Prostate gland (tissue), 2 donors: Measurements from ENCODE around the gene ELP6. TPM values are rescaled to one million over a fixed set of nuclear protein-coding genes. Genes with fewer than 3 reads are reported as not detected.
"Not testable (repeated sequence)": the region's sequence is repeated elsewhere in the genome, so short reads cannot be mapped to it uniquely, and the experiment has no call there.

Experiments
- DNase-seq: peaks from one replicate; pipeline ENCODE4 v3.0.0-alpha.2; 2019; ENCODE audit warnings: low spot score
- H3K27ac ChIP-seq, 2 donors: fragments of 200-600 bp; sonication (generic); 2 replicates each; pipeline ENCODE4 v1.5.1; 2017 to 2019
- H3K27me3 ChIP-seq: fragments of 200-600 bp; sonication (generic); replicated peaks from 2 replicates; pipeline ENCODE4 v1.5.1; 2019; ENCODE audit not compliant: insufficient read depth
- H3K36me3 ChIP-seq, 2 donors: fragments of 200-600 bp; sonication (generic); 1 replicate in 1 of 2; 2 replicates in 1 of 2; pipeline versions ENCODE4 v1.5.1 to v1.8.1; 2017 to 2019
- H3K4me1 ChIP-seq: fragments of 200-600 bp; sonication (generic); replicated peaks from 2 replicates; pipeline ENCODE4 v1.5.1; 2019
- H3K4me3 ChIP-seq, 2 donors: fragments of 200-600 bp; sonication (generic); 2 replicates each; pipeline ENCODE4 v1.5.1; 2017 to 2019
- H3K9me3 ChIP-seq: fragments of 200-600 bp; sonication (generic); 2 replicates; pipeline ENCODE4 v1.5.1; 2017
- POLR2A ChIP-seq: fragments of 450-650 bp; IDR thresholded peaks from one replicate; pipeline ENCODE4 v1.6.1; 2016; ENCODE audit warnings: antibody characterized with exemption, mild to moderate bottlenecking
- POLR2AphosphoS5 ChIP-seq: sonication (generic); formaldehyde crosslinking; IDR thresholded peaks from one replicate; pipeline ENCODE4 v1.6.1; 2017; ENCODE audit warnings: antibody characterized with exemption
- WGBS: methylation state at CpG from one replicate; pipeline ENCODE4 v1.1.5; 2018; 5-methylcytosine and 5-hydroxymethylcytosine counted together
- intact Hi-C: fragments of 100-400 bp; cut with DNase I; formaldehyde crosslinking; loops from one replicate; pipeline ENCODE4 v1.14.2; 2022
- total RNA-seq, 2 donors: library from RNA; depleted of rRNA; stranded (reverse); fragments of >200 nt; gene quantifications; one replicate each; pipeline ENCODE4 v1.1.0, GENCODE V29; 2016
- TF ChIP-seq, protein P1 (sequence below), 4 experiments: fragments of 200-600 bp in 2 of 4; fragments of 450-650 bp in 2 of 4; sonication (generic) in 2 of 4; IDR thresholded peaks; 1 replicate in 3 of 4; 2 replicates in 1 of 4; pipeline ENCODE4 v1.5.1; 2016 to 2019; ENCODE audit warnings: antibody characterized with exemption in 4 of 4, mild to moderate bottlenecking in 2 of 4, moderate library complexity in 2 of 4

Gene ELP6
- total RNA-seq, 2 donors from 2014 or later = 34.7 to 45.8 TPM

DNA sequence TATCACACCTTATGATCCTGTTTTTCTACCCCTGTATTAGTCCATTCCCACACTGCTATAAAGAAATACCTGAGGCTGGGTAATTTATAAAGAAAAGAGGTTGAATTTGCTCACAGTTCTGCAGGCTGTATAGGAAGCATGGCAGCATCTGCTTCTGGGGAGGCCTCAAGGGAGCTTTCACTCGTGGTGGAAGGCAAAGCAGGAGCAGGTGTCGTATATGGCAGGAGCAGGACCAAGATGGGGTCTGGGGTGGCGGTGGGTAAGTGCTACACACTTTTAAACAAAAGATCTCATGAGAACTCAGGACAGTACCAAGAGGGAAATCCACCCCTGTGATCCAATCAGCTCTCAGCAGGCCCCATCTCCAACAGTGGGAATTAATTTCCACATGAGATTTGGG is 22.3 kb downstream of the ELP6 start:
- WGBS = 90% methylated on average over 3 of the region's 3 CpGs
- TF ChIP-seq, protein P1, sequence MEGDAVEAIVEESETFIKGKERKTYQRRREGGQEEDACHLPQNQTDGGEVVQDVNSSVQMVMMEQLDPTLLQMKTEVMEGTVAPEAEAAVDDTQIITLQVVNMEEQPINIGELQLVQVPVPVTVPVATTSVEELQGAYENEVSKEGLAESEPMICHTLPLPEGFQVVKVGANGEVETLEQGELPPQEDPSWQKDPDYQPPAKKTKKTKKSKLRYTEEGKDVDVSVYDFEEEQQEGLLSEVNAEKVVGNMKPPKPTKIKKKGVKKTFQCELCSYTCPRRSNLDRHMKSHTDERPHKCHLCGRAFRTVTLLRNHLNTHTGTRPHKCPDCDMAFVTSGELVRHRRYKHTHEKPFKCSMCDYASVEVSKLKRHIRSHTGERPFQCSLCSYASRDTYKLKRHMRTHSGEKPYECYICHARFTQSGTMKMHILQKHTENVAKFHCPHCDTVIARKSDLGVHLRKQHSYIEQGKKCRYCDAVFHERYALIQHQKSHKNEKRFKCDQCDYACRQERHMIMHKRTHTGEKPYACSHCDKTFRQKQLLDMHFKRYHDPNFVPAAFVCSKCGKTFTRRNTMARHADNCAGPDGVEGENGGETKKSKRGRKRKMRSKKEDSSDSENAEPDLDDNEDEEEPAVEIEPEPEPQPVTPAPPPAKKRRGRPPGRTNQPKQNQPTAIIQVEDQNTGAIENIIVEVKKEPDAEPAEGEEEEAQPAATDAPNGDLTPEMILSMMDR (IDR thresholded peaks at IDR 0.05) = no peak
- TF ChIP-seq POLR2AphosphoS5 (no peak), POLR2A (no peak)

DNA sequence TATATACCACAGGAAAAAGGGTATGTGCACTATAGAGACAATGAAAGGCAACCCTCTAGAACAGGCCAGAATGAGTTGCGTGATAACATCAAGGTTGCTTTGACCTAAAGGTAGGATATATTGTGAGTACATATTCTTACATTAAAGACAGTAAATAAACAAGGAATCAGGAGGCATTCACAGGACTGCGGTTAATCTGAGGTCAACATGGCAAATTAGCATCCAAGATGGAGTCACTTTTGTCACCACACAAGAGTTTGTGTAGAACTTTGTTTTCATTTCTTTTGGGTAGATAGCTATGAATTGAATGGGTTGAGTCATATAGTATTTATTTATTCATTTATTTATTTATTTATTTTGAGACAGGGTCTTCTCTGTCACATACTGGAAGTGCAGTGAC is 26.2 kb downstream of the ELP6 start:
- 97% methylated on average over 2 of the region's 2 CpGs for WGBS
- DNase-seq = no peak

More for the DNA sequence above, 22.3 kb downstream of the ELP6 start:
- Histone ChIP-seq H3K4me1 (no peaks in the 10 kb centered on the region), H3K9me3 (no peaks in the 10 kb centered on the region), H3K4me3 (no peak overlapping the region), H3K27me3 (no peaks in the 10 kb centered on the region), H3K27ac (no peak overlapping the region), H3K36me3 (no peaks in the 10 kb centered on the region)
- no peak for DNase-seq
- intact Hi-C loops = no loop called here

DNA sequence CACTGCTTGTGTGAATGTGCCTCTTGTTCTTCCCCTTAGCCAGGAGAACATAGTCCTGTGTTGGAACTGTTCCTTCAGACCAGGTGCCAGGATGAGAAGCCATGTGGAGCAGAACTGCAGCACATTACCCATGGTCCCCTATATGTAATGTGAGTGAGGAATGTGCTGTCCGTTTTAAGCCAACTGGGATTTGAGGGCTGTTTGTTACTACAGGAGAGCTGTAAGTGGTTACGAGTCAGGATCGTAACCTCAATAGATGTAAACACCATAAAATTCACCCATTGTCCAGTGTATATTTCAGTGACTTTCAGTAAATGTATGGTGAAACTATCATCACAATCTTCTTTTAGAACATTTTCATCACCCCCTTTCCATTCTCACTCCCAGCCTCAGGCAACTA is 27.7 kb downstream of the ELP6 start:
- H3K4me1 ChIP-seq = no peaks in the 10 kb centered on the region
- H3K27me3 ChIP-seq = no peaks in the 10 kb centered on the region
- H3K27ac ChIP-seq = no peak overlapping the region
- DNase-seq = no peak
- H3K36me3 ChIP-seq = no peaks in the 10 kb centered on the region
- WGBS = 51% methylated on average over 3 of the region's 3 CpGs
- intact Hi-C loops = no loop called here
- no peak overlapping the region for H3K4me3 ChIP-seq
- no peaks in the 10 kb centered on the region for H3K9me3 ChIP-seq
- TF ChIP-seq, protein P1 (IDR thresholded peaks at IDR 0.05) = no peak
- TF ChIP-seq POLR2A (no peak), POLR2AphosphoS5 (no peak)

More for the DNA sequence above, 26.2 kb downstream of the ELP6 start:
- TF ChIP-seq POLR2A (no peak), POLR2AphosphoS5 (no peak)
- TF ChIP-seq, protein P1 (IDR thresholded peaks at IDR 0.05) = no peak
- Histone ChIP-seq H3K27me3 (no peaks in the 10 kb centered on the region), H3K4me3 (no peak overlapping the region), H3K4me1 (no peaks in the 10 kb centered on the region), H3K9me3 (no peaks in the 10 kb centered on the region), H3K36me3 (no peaks in the 10 kb centered on the region), H3K27ac (no peak overlapping the region)
- intact Hi-C loops = no loop called here

DNA sequence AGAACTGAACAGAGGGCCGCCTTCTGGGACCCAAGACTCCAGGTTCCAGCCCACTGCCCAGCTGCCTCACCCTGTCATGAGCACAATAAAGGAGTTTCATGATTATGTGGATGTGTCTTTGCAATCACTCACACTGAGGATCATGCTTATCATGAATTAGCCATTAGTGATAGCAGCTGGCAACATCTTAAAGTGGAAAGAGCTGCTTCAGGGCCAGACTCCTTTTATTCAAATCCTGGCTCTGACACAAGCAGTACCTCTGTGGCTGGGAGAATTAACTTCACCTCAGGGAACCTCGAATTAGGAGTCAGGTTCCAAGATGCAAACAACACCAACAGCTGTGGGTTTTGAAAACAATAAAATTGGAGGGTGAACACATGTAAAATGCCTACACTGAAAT is 31.1 kb downstream of the ELP6 start:
- no peak overlapping the region for H3K27ac ChIP-seq
- intact Hi-C loops = no loop called here
- H3K36me3 ChIP-seq = no peaks in the 10 kb centered on the region
- no peaks in the 10 kb centered on the region for H3K9me3 ChIP-seq
- 65% methylated on average over 2 of the region's 2 CpGs for WGBS
- TF ChIP-seq, protein P1 (IDR thresholded peaks at IDR 0.05) = no peak
- TF ChIP-seq POLR2A (no peak), POLR2AphosphoS5 (no peak)
- no peak for DNase-seq
- H3K4me1 ChIP-seq = no peaks in the 10 kb centered on the region
- no peaks in the 10 kb centered on the region for H3K27me3 ChIP-seq
- H3K4me3 ChIP-seq = no peak overlapping the region

DNA sequence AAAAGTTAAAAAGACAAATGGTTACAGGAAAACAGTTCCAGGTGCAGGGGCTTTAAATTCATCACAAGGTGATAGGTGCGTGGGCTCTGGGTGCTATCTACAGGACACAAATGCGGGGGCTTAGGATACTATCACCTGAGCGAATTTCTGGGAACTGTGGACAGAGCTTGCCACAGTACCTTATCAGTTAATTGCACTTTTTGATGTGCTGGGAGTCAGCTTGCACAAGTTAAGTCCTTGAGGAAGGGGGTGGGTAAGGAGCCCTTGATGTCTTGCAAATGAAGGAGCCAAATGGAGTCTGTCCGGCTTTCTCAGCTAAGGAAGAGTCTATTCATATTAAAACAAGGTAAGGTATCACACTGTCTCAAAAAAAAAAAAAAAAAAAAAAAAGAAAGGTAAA is 31.7 kb downstream of the ELP6 start:
- H3K27ac ChIP-seq, DNase-seq, H3K4me3 ChIP-seq, intact Hi-C loops, H3K36me3 ChIP-seq, H3K27me3 ChIP-seq, H3K9me3 ChIP-seq, H3K4me1 ChIP-seq: not testable (repeated sequence)
- WGBS = 78% methylated on average over 4 of the region's 4 CpGs

DNA sequence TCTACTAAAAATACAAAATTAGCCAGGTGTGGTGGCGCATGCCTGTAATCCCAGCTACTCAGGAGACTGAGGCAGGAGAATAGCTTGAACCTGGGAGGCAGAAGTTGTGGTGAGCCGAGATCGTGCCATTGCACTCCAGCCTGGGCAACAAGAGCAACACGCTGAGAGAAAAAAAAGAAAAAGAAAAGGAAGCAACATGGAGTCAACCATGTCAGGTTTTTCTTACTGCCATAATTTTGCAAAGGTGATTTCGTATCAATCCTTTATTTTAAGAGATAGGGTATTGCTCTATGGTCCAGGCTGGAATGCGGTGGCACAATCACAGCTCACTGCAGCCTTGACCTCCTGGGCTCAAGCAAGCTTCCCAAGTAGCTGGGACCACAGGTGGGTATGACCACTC is 33.2 kb downstream of the ELP6 start:
- H3K4me1 ChIP-seq, H3K9me3 ChIP-seq, H3K4me3 ChIP-seq, H3K27me3 ChIP-seq, H3K36me3 ChIP-seq, DNase-seq, intact Hi-C loops, H3K27ac ChIP-seq: not testable (repeated sequence)
- 94% methylated on average over 6 of the region's 6 CpGs for WGBS
